C4-2B (cell line): ENCODE results near the gene ZNF407.

ENCODE experiments used
- ZFX ChIP-seq: fragments of 450-650 bp; IDR thresholded peaks from 2 replicates; pipeline ENCODE4 v1.6.1; 2017
- TF ChIP-seq, protein P1 (sequence below): fragments of 450-650 bp; conservative IDR thresholded peaks from 2 replicates; pipeline ENCODE4 v1.5.1; 2017; ENCODE audit warnings: mild to moderate bottlenecking

DNA sequence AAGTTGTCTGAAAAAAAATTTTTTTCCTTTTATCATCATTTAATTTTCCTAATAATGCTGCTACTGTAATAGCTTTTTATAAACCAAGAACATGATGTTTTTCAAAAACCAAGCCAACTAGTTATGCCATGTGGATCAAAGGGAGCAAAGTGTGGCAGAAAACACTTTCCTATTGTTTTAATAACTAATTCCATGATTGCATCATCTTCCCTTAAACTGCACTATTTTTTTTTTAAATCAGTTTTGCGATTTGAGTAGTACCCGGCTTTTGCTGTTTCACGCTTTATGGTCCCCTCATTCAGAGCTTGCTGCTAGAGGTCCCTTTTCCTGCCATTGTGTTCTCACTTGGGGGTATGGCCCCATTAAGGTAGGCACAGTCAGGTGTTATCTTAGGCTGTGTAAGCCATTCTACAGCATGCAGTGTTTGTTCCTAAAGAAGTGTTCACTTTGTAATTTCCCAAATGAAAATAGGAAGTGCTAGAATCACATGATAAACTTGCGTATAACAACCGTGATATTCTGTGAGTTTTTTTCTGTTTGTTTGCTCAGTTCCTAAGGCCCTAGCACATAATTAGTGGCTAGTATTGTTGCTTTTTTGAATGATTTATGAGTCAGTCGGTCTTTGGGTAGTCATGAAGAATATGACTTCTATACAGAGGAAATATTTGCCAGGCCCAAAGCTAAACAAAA, 385.4 kb downstream of the ZNF407 start:
- TF ChIP-seq, protein P1, sequence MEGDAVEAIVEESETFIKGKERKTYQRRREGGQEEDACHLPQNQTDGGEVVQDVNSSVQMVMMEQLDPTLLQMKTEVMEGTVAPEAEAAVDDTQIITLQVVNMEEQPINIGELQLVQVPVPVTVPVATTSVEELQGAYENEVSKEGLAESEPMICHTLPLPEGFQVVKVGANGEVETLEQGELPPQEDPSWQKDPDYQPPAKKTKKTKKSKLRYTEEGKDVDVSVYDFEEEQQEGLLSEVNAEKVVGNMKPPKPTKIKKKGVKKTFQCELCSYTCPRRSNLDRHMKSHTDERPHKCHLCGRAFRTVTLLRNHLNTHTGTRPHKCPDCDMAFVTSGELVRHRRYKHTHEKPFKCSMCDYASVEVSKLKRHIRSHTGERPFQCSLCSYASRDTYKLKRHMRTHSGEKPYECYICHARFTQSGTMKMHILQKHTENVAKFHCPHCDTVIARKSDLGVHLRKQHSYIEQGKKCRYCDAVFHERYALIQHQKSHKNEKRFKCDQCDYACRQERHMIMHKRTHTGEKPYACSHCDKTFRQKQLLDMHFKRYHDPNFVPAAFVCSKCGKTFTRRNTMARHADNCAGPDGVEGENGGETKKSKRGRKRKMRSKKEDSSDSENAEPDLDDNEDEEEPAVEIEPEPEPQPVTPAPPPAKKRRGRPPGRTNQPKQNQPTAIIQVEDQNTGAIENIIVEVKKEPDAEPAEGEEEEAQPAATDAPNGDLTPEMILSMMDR = no peak
- no peak for TF ChIP-seq ZFX
